Ovary (tissue), 3 donors: Measurements from ENCODE around the gene AMACR.

Experiments used
- CTCF ChIP-seq, 3 donors: fragments of 450-650 bp in 2 of 3; fragments of 200-600 bp in 1 of 3; IDR thresholded peaks; one replicate each; pipeline versions ENCODE4 v1.5.1 to v1.8.0; 2016 to 2022; ENCODE audit warnings: antibody characterized with exemption in 3 of 3, mild to moderate bottlenecking in 1 of 3
- EP300 ChIP-seq: sonication (generic); formaldehyde crosslinking; IDR thresholded peaks from one replicate; pipeline ENCODE4 v1.6.1; 2017; ENCODE audit warnings: antibody characterized with exemption
- POLR2A ChIP-seq: fragments of 450-650 bp; IDR thresholded peaks from one replicate; pipeline ENCODE4 v1.6.1; 2017; ENCODE audit warnings: antibody characterized with exemption, mild to moderate bottlenecking, moderate library complexity
- donor health status: DM: no; HTN: no; CAD: no.

- TF ChIP-seq CTCF (IDR thresholded peaks at IDR 0.05) (no peak), POLR2A (no peak), EP300 (no peak)
Measured at GRCh38 chr5:34009610-34010009, 1.8 kb upstream of the AMACR start.
